Panc1 (cell line): ENCODE data around the gene FUT2.

Source experiments
- CTCF ChIP-seq: fragments of 450-650 bp; IDR thresholded peaks from 2 replicates; pipeline ENCODE4 v1.5.1; 2017; ENCODE audit warnings: mild to moderate bottlenecking
- SIN3A ChIP-seq: IDR thresholded peaks from 2 replicates; pipeline ENCODE4 v1.6.1; 2012; ENCODE audit warnings: low read depth, mild to moderate bottlenecking, low read length, moderate library complexity, borderline replicate concordance; ENCODE audit not compliant: insufficient read depth

GRCh38 chr19:48731452-48731851, 35.7 kb downstream of the FUT2 start:
- no peak for TF ChIP-seq CTCF
- TF ChIP-seq SIN3A = no peak
